Hematopoietic multipotent progenitor cell treated with erythropoietin and hydrocortisone succinate and interleukin-3 and kit ligand, for 17 days (in vitro differentiated cells): ENCODE results near the gene ELMO1.

Experiments
- DNase-seq: peaks from one replicate; pipeline ENCODE4 v3.0.0-alpha.2; 2015; ENCODE audit warnings: low spot score

ELMO1 gene

DNA sequence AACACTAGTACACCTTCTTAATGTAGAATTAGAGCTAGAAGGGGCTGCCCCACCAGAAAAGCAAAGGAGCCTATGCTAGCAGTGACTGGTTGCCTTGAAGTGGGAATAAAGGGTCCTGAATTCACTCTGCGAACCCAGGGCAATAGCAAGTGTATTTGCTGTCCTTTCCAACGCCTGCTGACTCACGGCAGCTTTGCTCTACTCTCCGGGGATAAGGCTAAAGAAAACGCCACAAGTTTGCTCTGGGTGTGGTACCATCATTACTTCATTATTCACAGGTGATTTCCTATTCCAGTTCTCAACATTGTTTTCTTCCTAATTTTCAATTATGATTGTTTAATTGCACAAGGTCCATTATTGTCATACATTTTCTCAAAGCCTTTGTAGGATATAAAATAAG, 503.8 kb downstream of the ELMO1 start:
- no peak for DNase-seq

DNA sequence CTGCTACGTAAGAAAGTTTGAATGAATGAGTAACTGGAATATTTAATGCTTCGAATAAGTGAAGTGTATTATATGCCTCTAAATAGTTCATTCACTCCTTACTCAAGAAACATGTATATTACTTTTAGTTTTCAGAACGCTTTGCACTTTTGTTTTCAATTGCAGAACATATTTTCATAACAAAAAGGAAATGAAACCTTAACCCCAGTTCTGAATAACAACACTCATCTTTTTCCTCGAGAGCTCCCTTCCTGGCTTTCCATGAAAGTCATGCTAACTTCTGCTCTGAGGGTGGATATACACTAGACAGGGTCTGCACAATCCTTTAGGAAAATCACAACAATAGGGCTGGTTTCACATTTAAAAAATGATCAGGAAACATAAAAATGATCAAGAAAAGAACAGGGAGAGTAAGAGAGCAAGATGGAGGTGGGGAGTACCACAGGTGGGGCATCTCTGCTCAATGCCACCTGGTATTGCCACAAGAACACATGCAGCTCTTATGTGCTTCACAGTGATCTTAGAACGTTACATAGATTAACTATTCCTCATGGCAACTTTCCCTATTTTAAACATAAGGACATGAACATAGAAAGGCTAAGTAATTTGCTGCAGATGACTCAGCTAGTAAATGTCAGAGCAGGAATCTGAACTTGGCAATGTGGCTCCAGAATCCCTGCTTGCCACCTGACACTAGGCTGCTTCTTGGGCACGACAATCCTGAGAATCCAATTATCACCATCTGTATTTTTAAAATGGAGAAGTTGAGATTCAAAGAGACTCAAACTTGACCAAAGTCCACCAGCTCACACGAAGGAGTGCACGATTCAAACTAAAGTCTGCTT, 504.9 kb downstream of the ELMO1 start:
- DNase-seq: no peak

GRCh38 chr7:36942955-36943354, 505.7 kb downstream of the ELMO1 start:
- no peak for DNase-seq

GRCh38 chr7:36942541-36942940, 506.1 kb downstream of the ELMO1 start:
- DNase-seq: no peak

GRCh38 chr7:36942025-36942424, 506.6 kb downstream of the ELMO1 start:
- DNase-seq: no peak

DNA sequence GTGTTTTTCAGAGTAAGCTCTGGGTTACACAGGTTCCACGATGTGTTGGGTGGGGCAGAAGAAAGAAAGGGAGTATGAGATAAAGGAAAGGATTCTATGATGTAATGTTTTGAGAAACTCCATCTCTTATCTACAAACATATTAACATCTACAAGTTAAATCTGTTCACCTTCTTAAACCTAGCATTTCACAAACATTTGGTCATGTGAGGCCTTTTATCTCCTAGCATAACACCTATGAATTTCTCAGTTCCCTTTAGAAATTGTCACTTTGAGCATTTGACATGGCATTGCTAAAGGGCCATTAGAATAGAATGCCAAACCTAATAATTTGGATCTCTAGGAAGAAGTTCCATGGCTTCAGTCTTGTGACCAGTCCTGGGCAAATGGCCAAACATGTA, 507.3 kb downstream of the ELMO1 start:
- DNase-seq: no peak

DNA sequence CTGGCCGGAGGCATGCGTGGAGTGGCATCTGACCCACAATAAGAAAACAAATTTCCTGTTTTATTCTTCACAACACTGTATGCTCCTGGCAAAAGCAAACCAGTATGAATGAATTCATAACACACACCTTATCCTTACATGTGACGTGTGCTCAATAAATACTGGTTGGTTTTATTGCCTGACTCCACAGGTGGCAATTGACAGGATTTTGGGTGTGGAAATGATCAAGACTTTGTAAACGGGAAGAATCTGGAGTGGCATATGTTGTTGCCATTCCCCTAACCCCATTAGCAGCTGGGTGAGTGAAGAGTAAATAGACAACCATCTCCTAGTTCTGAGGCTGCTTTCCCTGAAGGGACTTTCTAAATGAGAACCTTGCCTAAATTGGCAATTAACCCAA, 508.8 kb downstream of the ELMO1 start:
- DNase-seq: no peak

- no peak for DNase-seq
These were observed 510.7 kb downstream of the ELMO1 start for GRCh38 chr7:36937754-36938563.

GRCh38 chr7:36931892-36932291, 516.8 kb downstream of the ELMO1 start:
- DNase-seq: no peak

DNA sequence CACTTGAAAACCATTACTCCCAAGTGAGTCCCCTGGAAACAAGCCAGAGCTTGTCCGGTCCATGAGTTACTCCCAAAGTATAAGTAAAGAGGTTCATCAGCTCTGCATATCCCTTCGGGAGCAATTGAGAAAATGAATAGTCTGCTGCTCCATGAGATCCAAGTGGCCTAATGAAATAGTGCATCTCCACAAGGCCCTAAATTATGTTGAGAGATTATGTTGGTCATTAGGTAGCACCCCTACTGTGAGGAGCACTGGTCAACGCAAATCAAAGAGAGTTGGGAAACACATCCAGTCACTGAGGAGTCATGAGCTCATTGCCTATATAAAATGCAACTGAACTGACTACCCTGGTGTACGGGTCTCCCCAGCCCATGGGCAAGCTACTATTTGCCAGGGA, 518.9 kb downstream of the ELMO1 start:
- DNase-seq: no peak

GRCh38 chr7:36928718-36929117, 519.9 kb downstream of the ELMO1 start:
- DNase-seq: no peak

- DNase-seq: no peak
These were observed 520.4 kb downstream of the ELMO1 start for GRCh38 chr7:36928311-36928710.

- no peak for DNase-seq
These were observed 523.0 kb downstream of the ELMO1 start for GRCh38 chr7:36925691-36926090.

- DNase-seq: no peak
These were observed 523.5 kb downstream of the ELMO1 start for GRCh38 chr7:36925207-36925606.

DNA sequence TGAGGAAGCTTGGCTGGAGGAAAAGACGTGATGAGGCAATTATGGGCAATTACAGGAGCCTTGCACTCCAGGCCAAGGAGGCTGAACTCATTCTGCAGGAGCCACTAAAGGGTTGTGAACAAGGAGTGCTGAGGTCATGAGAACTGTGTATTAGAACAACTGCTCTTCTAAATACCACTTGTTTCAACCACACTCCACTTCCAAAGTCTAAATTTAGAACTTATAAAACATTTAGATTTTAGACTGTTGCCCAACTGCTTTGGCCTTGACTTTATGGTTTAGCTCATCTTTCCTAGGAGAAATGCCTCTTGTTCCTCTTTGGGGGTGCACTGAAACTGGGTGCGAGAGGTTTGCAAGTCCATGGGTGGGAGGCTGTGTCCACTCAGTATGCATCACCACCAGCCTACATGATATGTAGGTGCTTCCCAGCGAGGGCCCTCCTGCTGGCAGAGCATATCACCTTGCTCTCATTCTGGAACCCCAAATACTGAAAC, 524.7 kb downstream of the ELMO1 start:
- DNase-seq: no peak

GRCh38 chr7:36923185-36923584, 525.5 kb downstream of the ELMO1 start:
- DNase-seq: no peak

- DNase-seq: no peak
These were observed 528.2 kb downstream of the ELMO1 start for GRCh38 chr7:36920433-36920832.

DNA sequence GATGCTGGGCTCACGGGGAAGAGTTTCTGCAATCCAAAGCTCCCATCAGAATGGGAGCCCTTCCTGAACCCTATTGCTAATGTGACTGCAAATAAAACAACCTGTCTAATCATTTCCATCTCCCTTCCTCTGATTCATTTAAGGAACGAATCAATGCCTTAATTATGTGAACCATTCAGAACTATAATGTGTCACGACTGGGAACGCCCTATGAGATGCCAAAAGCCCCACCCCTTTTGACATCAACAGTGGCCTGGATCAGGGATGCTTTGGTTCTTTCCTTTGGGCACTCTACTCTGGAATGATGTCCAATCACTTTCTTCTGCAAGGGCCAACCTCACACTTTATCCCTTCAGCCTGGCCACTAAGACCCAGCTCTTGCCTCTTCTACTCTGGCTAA, 528.9 kb downstream of the ELMO1 start:
- DNase-seq: no peak

DNA sequence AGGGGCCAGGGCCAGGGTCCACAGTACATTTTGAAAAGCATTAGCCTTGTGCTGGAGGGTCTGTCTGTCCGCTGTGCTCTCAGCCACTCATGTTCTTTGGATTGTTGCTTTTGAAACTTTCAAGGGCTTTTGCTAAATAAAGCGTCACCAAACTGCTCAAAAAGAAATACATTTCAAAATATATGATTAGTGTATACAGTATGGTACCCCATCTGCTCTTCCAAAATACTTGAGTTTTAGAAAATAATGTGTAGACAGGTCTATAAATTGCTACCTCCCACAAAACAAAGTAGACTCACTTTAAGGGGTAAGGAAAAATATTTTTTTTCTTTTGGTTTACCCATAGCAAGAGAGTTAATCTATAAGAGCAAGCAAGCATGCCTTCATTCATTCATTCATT, 530.1 kb downstream of the ELMO1 start:
- DNase-seq: no peak

- DNase-seq: no peak
These were observed 532.0 kb downstream of the ELMO1 start for GRCh38 chr7:36916619-36917018.

DNA sequence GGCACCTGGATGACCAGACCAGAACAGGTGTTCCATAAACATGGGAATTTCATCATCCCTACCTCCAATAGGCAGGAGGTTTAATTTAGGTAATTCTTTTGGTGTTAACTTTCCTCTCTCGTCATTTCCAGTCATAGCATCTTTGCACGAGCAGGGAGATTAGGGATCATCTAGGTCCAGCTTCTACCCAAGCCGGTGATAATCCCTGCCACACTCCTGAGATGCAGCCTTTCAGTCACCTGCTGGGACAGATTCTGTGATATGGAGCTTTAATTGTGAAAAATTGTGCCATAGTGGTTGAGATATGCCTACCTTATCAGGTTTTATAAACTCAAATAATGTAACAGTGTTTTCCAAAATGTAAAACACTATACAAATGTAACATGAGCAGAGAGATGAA, 532.5 kb downstream of the ELMO1 start:
- DNase-seq: no peak

- no peak for DNase-seq
These were observed 536.9 kb downstream of the ELMO1 start for GRCh38 chr7:36911788-36912187.

DNA sequence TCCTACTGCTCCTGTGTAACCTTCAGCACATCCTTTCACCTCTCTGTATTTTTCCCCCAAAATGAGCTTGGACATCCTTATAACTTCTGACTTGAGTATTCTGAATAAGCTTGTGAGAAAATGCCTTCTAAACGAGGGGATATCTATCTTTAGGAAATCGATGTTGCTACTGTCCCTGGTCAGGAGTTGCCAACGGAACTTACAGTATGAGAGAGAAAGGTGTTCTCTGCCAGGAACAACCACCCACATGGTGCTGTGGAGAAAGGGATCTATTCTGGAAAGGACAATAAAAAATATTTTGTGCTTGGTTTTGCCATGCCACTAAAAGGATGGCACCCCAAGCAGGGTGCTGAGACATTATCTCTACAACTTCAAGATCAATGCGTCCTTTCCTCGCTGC, 537.8 kb downstream of the ELMO1 start:
- no peak for DNase-seq
